OCI-LY3 (cell line): ENCODE results near the gene PGGHG.

Experiments used
- H2AFZ ChIP-seq: fragments of 200-600, 300-600 bp; shearing (Covaris generic); 2 replicates; pipeline ENCODE4 v1.6.0; 2014; ENCODE audit warnings: antibody characterized with exemption, low read depth, low read length
- H3K27ac ChIP-seq: fragments of 200-600, 300-600 bp; sonication (generic); 2 replicates; pipeline ENCODE4 v1.5.1; 2014; ENCODE audit warnings: mild to moderate bottlenecking, low read length, moderate library complexity, mixed read lengths
- H3K27me3 ChIP-seq: fragments of 200-600, 300-600 bp; sonication (generic); 2 replicates; pipeline ENCODE4 v1.6.1; 2014; ENCODE audit warnings: low read depth, low read length, mixed read lengths
- H3K36me3 ChIP-seq: fragments of 200-600, 300-600 bp; sonication (generic); replicated peaks from 2 replicates; pipeline ENCODE3; 2014; ENCODE audit warnings: low read depth, low read length, mixed read lengths
- H3K4me1 ChIP-seq: fragments of 300-600, 200-600 bp; sonication (generic); 2 replicates; pipeline ENCODE4 v1.6.1; 2014; ENCODE audit warnings: low read length, mixed read lengths
- H3K4me2 ChIP-seq: fragments of 200-600, 300-600 bp; sonication (generic); 2 replicates; pipeline ENCODE4 v1.6.1; 2014; ENCODE audit warnings: low read length, mixed read lengths
- H3K4me3 ChIP-seq: fragments of 300-600, 200-600 bp; sonication (generic); 2 replicates; pipeline ENCODE4 v1.5.1; 2014; ENCODE audit warnings: antibody characterized with exemption, mild to moderate bottlenecking, low read length, moderate library complexity
- H3K79me2 ChIP-seq: fragments of 300-600, 200-600 bp; shearing (Covaris generic); 2 replicates; pipeline ENCODE4 v1.6.1; 2014; ENCODE audit warnings: mild to moderate bottlenecking, low read length, mixed read lengths
- H3K9ac ChIP-seq: fragments of 300-600, 200-600 bp; shearing (Covaris generic); 2 replicates; pipeline ENCODE4 v1.6.0; 2014; ENCODE audit warnings: mild to moderate bottlenecking, low read length, moderate library complexity
- H3K9me3 ChIP-seq: fragments of 200-600, 300-600 bp; shearing (Covaris generic); 2 replicates; pipeline ENCODE4 v1.6.1; 2014; ENCODE audit warnings: low read length, mixed read lengths; ENCODE audit not compliant: insufficient read depth
- H4K20me1 ChIP-seq: fragments of 200-600, 300-600 bp; sonication (generic); 2 replicates; pipeline ENCODE4 v1.6.1; 2016; ENCODE audit warnings: low read length, mixed read lengths; ENCODE audit not compliant: insufficient read depth
- EZH2phosphoT487 ChIP-seq: fragments of 200-600 bp; shearing (Covaris generic); IDR thresholded peaks from 2 replicates; pipeline ENCODE4 v1.6.1; 2018; ENCODE audit warnings: antibody characterized with exemption, mixed run types, low read depth
- TF ChIP-seq, protein P1 (sequence below): fragments of 200-600, 300-600 bp; sonication (generic); IDR thresholded peaks from 2 replicates; pipeline ENCODE4 v1.5.1; 2014; ENCODE audit warnings: antibody characterized with exemption, low read length, low read depth

The PGGHG gene

DNA sequence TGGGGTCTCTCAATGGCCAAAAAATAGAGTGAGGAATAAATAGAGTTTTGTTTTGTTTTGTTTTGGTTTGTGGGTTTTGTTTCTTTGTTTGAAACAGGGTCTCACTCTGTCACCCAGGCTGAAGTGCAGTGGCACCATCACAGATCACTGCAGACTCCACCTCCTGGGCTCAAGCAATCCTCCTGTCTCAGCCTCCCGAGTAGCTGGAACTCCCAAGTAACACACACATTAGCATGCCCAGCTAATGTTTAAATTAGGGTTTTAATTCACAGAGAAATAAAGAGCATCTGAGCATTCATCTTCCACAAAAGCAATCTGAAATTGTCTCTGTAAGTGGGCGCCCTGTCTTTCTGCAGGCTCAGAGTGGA is 40.9 kb downstream of the PGGHG start:
- no peaks in the 10 kb centered on the region; the same call in 1 of the 2 replicates for H3K9me3 ChIP-seq
- TF ChIP-seq EZH2phosphoT487, result no peak
- TF ChIP-seq, protein P1, sequence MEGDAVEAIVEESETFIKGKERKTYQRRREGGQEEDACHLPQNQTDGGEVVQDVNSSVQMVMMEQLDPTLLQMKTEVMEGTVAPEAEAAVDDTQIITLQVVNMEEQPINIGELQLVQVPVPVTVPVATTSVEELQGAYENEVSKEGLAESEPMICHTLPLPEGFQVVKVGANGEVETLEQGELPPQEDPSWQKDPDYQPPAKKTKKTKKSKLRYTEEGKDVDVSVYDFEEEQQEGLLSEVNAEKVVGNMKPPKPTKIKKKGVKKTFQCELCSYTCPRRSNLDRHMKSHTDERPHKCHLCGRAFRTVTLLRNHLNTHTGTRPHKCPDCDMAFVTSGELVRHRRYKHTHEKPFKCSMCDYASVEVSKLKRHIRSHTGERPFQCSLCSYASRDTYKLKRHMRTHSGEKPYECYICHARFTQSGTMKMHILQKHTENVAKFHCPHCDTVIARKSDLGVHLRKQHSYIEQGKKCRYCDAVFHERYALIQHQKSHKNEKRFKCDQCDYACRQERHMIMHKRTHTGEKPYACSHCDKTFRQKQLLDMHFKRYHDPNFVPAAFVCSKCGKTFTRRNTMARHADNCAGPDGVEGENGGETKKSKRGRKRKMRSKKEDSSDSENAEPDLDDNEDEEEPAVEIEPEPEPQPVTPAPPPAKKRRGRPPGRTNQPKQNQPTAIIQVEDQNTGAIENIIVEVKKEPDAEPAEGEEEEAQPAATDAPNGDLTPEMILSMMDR, result no peak
- H2AFZ ChIP-seq, result no peak overlapping the region
- H3K27me3 ChIP-seq, result no peaks in the 10 kb centered on the region
- peaks cover 56% of the 10 kb centered on the region for H3K4me1 ChIP-seq
- H3K27ac ChIP-seq, result peak overlapping the region; percentile 81
- no peaks in the 10 kb centered on the region for H3K79me2 ChIP-seq
- H3K36me3 ChIP-seq, result no peaks in the 10 kb centered on the region
- H3K9ac ChIP-seq, result peak overlapping the region; percentile 61
- H3K4me2 ChIP-seq, result peak overlapping the region; percentile 54
- peak overlapping the region; percentile 57 for H3K4me3 ChIP-seq
- no peaks in the 10 kb centered on the region for H4K20me1 ChIP-seq

DNA sequence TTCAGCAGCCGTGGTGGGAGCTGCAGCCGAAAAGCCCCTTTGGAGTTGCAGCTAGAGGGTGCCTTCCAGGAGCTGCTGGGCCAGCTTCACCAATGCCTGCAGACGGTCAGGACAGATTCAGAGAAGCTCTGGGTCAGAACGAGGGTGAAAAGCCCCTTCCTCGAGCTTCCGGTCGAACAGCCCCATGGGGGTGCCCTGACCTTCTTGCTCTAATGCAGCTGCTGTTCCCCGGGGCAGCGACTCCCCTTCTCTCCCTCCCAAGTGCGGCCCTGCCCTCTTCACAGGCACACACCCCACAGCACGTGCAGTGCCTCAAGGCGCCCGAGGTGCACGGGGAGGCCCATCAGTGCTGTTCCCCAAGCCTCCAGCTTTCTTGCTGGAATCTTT is 41.4 kb downstream of the PGGHG start:
- Histone ChIP-seq H3K27ac (peak overlapping the region; percentile 81; the same call in 1 of the 2 replicates), H3K4me1 (peaks cover 56% of the 10 kb centered on the region), H3K79me2 (no peaks in the 10 kb centered on the region), H3K4me2 (peak overlapping the region; percentile 54), H3K4me3 (peak overlapping the region; percentile 57; the same call in 1 of the 2 replicates), H3K9me3 (no peaks in the 10 kb centered on the region; the same call in 1 of the 2 replicates), H2AFZ (no peak overlapping the region), H4K20me1 (no peaks in the 10 kb centered on the region), H3K36me3 (no peaks in the 10 kb centered on the region), H3K9ac (peak overlapping the region; percentile 12; the same call in 1 of the 2 replicates), H3K27me3 (no peaks in the 10 kb centered on the region)
- no peak for TF ChIP-seq EZH2phosphoT487
- TF ChIP-seq, protein P1, result no peak

DNA sequence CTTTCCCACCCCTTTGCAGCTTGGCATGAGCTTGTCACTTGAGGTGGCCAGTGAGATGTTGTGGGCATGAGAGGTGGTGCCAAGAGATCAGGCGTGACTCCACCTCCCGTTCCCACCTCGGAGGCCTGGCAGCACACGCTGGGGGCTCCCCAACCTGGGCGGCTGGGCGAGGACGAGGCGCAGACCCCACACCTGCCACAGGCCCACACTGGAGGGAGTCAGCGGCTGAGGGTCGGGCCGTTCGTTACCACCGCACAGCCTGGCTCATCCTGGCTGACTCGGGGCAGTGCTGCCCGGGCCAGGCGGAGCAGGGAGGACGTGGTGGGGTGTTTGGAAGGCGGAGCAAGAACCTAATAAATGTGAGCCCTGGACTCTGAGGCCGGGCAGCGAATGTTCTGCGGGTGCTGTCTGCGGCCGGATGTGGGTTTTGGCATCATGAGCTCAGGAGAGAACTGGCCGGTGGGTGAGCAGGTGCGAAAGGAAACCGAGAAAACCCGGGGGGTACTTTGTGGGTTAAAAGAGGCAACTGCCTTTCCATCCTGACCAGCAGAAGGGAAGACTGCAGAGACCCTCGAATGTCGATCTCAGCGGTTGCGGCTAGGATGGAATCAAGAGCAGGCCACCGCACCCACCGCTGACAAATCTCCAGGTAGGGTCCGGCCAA is 41.9 kb downstream of the PGGHG start:
- Histone ChIP-seq H3K9ac (peak overlapping the region; percentile 12; the same call in 1 of the 2 replicates), H3K36me3 (no peaks in the 10 kb centered on the region), H3K27ac (0 out of 2 replicates have a peak overlapping the region, but pooled peaks have one; percentile 19), H3K9me3 (no peaks in the 10 kb centered on the region; the same call in 1 of the 2 replicates), H3K4me3 (peak overlapping the region; percentile 57), H3K4me2 (peak overlapping the region; percentile 54), H3K4me1 (peaks cover 52% of the 10 kb centered on the region), H3K27me3 (no peaks in the 10 kb centered on the region), H3K79me2 (no peaks in the 10 kb centered on the region), H4K20me1 (no peaks in the 10 kb centered on the region), H2AFZ (no peak overlapping the region)
- TF ChIP-seq EZH2phosphoT487, result no peak
- TF ChIP-seq, protein P1, result no peak

DNA sequence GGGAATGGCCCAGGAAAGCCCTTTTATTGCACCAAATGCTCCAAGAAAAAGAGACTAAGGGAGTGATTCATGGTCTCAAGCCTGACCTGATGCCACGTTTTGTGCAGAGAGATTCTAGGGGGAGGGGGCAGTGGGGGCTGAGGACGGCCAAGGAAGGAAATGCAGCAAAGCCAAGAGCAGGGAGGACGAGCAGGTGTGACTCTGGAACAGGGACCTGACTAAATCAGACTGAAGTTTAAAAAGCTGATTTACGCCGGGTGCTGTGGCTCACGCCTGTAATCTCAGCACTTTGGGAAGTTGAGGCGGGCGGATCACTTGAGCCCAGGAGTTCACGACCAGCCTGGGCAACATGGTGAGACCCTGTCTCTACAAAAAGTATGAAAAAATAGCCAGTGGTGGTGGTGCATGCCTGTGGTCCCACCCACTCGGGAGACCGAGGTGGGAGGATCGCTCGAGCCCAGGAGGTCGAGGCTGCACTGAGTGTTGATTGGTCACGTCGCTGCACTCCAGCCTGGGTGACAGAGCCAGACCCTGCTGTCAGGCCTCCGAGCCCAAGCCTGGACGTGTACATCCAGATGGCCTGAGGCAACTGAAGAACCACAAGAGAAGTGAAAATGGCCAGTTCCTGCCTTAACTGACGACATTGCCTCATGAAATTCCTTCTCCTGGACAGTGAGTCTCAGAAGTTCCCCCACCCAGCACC is 42.6 kb downstream of the PGGHG start:
- Histone ChIP-seq H3K27ac (no peak overlapping the region), H3K36me3 (no peaks in the 10 kb centered on the region), H3K9ac (no peak overlapping the region), H2AFZ (no peak overlapping the region), H3K4me3 (peak overlapping the region; percentile 57), H3K4me2 (peak overlapping the region; percentile 54), H3K9me3 (no peaks in the 10 kb centered on the region; the same call in 1 of the 2 replicates), H3K4me1 (peaks cover 46% of the 10 kb centered on the region), H3K27me3 (no peaks in the 10 kb centered on the region), H3K79me2 (no peaks in the 10 kb centered on the region), H4K20me1 (no peaks in the 10 kb centered on the region)
- no peak for TF ChIP-seq EZH2phosphoT487
- TF ChIP-seq, protein P1, result no peak
